22Rv1 (cell line): ENCODE data around the gene NXPH2.

ENCODE experiments used
- CTCF ChIP-seq: fragments of 450-650 bp; IDR thresholded peaks from 2 replicates; pipeline ENCODE4 v1.5.1; 2017; ENCODE audit warnings: mild to moderate bottlenecking
- ZFX ChIP-seq: fragments of 450-650 bp; IDR thresholded peaks from 2 replicates; pipeline ENCODE4 v1.6.1; 2017; ENCODE audit warnings: antibody characterized with exemption, borderline replicate concordance

GRCh38 chr2:138827426-138828054 is 47.4 kb upstream of the NXPH2 start:
- TF ChIP-seq CTCF (peak; percentile 69), ZFX (no peak)
